ENCODE data around the gene CNOT6L. TPM values are rescaled to one million over a fixed set of nuclear protein-coding genes. Genes with fewer than 3 reads are reported as not detected.

CNOT6L gene
- total and polyA plus RNA-seq, 2 of the 4 experiments (the other 2 are of a cell fraction), result 3.5 to 21.1 TPM

- no TSS peak for BruUV-seq (replicated peaks)
- Histone ChIP-seq H3K9me1 (ENCODE audit: insufficient read depth, low read length) (no peaks in the 10 kb centered on the region), H3K23ac (ENCODE audit: low read depth, low read length) (no peak overlapping the region), H3K56ac (ENCODE audit: extremely low read depth, insufficient read depth, low read length) (no peak overlapping the region), H4K91ac (ENCODE audit: insufficient read depth, low read depth, low read length) (no peak overlapping the region), H2BK120ac (ENCODE audit: low read depth, low read length) (no peak overlapping the region), H3K9me3 (ENCODE audit: control insufficient read depth, insufficient read depth, low read length) (no peaks in the 10 kb centered on the region), H2BK5ac (ENCODE audit: low read depth, low read length, poor library complexity, severe bottlenecking) (no peak overlapping the region), H4K8ac (ENCODE audit: low read depth in 2 of 2, low read length in 2 of 2) (no peak overlapping the region), H3K4me3 (ENCODE audit: insufficient read depth, low read depth, low read length) (no peak overlapping the region), H2BK20ac (ENCODE audit: low read depth, low read length) (no peak overlapping the region), H3K4me1 (ENCODE audit: control insufficient read depth, insufficient read depth, low read length) (no peaks in the 10 kb centered on the region), H2AK5ac (ENCODE audit: low read depth, low read length) (no peak overlapping the region), H3K27ac (ENCODE audit: insufficient read depth, low read length) (no peak overlapping the region), H3K27me3 (ENCODE audit: control insufficient read depth, insufficient read depth, low read length) (no peaks in the 10 kb centered on the region), H3K14ac (replicated peaks; ENCODE audit: low read depth, low read length) (no peak overlapping the region), H2AFZ (replicated peaks; ENCODE audit: low read length, poor library complexity) (no peak overlapping the region), H4K5ac (ENCODE audit: low read depth, low read length) (no peak overlapping the region), H4K20me1 (ENCODE audit: insufficient read depth, low read length) (no peaks in the 10 kb centered on the region), H3K18ac (ENCODE audit: low read depth, low read length) (no peak overlapping the region), H3K4ac (ENCODE audit: low read depth, low read length) (no peak overlapping the region), H3K9ac (ENCODE audit: low read depth, low read length) (no peak overlapping the region), H2BK15ac (ENCODE audit: low read depth, low read length) (no peak overlapping the region), H3K36me3 (ENCODE audit: control insufficient read depth, insufficient read depth, low read length) (no peaks in the 10 kb centered on the region), H3K4me2 (ENCODE audit: low read depth, low read length) (no peak overlapping the region), H2AK9ac (replicated peaks; ENCODE audit: low read depth, low read length, poor library complexity) (no peak overlapping the region), H3K79me1 (ENCODE audit: low read depth in 1 of 2, low read length in 2 of 2) (no peaks in the 10 kb centered on the region)
- ChIA-PET POLR2A (ENCODE audit: unreplicated experiment) (no interaction called here), CTCF (no interaction called here)
- no peak for ATAC-seq (ENCODE audit: low read depth)
- in situ Hi-C loops (cut with MboI; ENCODE audit: low sequenced_read_pairs), result no loop called here
- DNase-seq, result no peak
- intact Hi-C loops (cut with micrococcal nuclease), result no loop called here
- dilution Hi-C loops (cut with HindIII; ENCODE audit: low sequenced_read_pairs, unreplicated experiment), result no loop called here
- TF ChIP-seq MXI1 (IDR thresholded peaks at IDR 0.05; ENCODE audit: borderline replicate concordance, low read depth, low read length), result no peak
- TF ChIP-seq BHLHE40 (IDR thresholded peaks at IDR 0.05; ENCODE audit: low read depth, low read length), result no peak
- no peak for TF ChIP-seq CHD1 (IDR thresholded peaks at IDR 0.05; ENCODE audit: low read depth, low read length)
- TF ChIP-seq NFE2L2 (IDR thresholded peaks at IDR 0.05; ENCODE audit: low read depth, low read length), result no peak
- no peak for TF ChIP-seq POLR2A (IDR thresholded peaks at IDR 0.05; ENCODE audit: low read depth, low read length)
- TF ChIP-seq MAZ (IDR thresholded peaks at IDR 0.05; ENCODE audit: borderline replicate concordance, low read depth, low read length), result no peak
- TF ChIP-seq USF2 (IDR thresholded peaks at IDR 0.05; ENCODE audit: low read depth, low read length), result no peak
- no peak for TF ChIP-seq CEBPB (IDR thresholded peaks at IDR 0.05; ENCODE audit: low read depth, low read length)
- TF ChIP-seq, protein P1, sequence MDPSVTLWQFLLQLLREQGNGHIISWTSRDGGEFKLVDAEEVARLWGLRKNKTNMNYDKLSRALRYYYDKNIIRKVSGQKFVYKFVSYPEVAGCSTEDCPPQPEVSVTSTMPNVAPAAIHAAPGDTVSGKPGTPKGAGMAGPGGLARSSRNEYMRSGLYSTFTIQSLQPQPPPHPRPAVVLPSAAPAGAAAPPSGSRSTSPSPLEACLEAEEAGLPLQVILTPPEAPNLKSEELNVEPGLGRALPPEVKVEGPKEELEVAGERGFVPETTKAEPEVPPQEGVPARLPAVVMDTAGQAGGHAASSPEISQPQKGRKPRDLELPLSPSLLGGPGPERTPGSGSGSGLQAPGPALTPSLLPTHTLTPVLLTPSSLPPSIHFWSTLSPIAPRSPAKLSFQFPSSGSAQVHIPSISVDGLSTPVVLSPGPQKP (IDR thresholded peaks at IDR 0.05; ENCODE audit: borderline replicate concordance, low read depth, low read length), result no peak
- no peak for TF ChIP-seq MAFK (IDR thresholded peaks at IDR 0.05; ENCODE audit: low read depth, low read length)
- TF ChIP-seq RCOR1 (IDR thresholded peaks at IDR 0.05; ENCODE audit: insufficient replicate concordance, low read length), result no peak
- no CpG with 5 or more reads among the region's 1 CpG for WGBS, 2 experiments (ENCODE audit: extremely low coverage in 2 of 2, insufficient read length in 1 of 2)
Measured at GRCh38 chr4:77711469-77711868, 107.7 kb downstream of the CNOT6L start.
